ENCODE results near the gene SND1. TPM values are rescaled to one million over a fixed set of nuclear protein-coding genes. Genes with fewer than 3 reads are reported as not detected.

SND1 gene
- polyA plus RNA-seq, 12 donors, result 73.0 to 117 (median 95.7) TPM; not detected in 1

- DNase-seq, result no peak
Observed at GRCh38 chr7:128132426-128133069, 480.6 kb downstream of the SND1 start.

- DNase-seq, result no peak
Observed at GRCh38 chr7:128135159-128135514, 483.1 kb downstream of the SND1 start.

- peak; percentile 41 for DNase-seq
Observed at GRCh38 chr7:128135515-128136214, 483.7 kb downstream of the SND1 start.

GRCh38 chr7:128136215-128136597, 484.2 kb downstream of the SND1 start:
- DNase-seq, result no peak

GRCh38 chr7:128137181-128137580, 485.2 kb downstream of the SND1 start:
- no peak for DNase-seq

- DNase-seq, result no peak
Observed at GRCh38 chr7:128139406-128139805, 487.4 kb downstream of the SND1 start.

GRCh38 chr7:128141683-128142195, 489.7 kb downstream of the SND1 start:
- DNase-seq, result no peak

Other genes starting within 250 kb of the SND1 start
- gene GCC1, start 66.6 kb upstream of the SND1 start, polyA plus RNA-seq (ENCODE audit: insufficient read length in 12 of 12), result 1 to 10 TPM in 11 of 12 donors, not detected in 1; 6.6 to 9.9 (median 8.5) TPM
- gene ARF5, start 63.8 kb upstream of the SND1 start, polyA plus RNA-seq (ENCODE audit: insufficient read length in 12 of 12), result 100 to 1,000 TPM in 10 of 12 donors, 10 to 100 TPM in 2; 95.3 to 432 (median 114) TPM
- under 1 TPM in 5 of 12 donors, not detected in 7; 0.15 to 0.34 (median 0.27) TPM for gene FSCN3, start 58.5 kb upstream of the SND1 start, polyA plus RNA-seq (ENCODE audit: insufficient read length in 12 of 12)
- gene PAX4, start 34.1 kb upstream of the SND1 start, polyA plus RNA-seq (ENCODE audit: insufficient read length in 12 of 12), result not detected